K562 (cell line): ENCODE measurements around the gene SPTY2D1. TPM values are rescaled to one million over a fixed set of nuclear protein-coding genes. Genes with fewer than 3 reads are reported as not detected.

Experiments
- ADNP ChIP-seq: fragments of 200-800 bp; sonication (Bioruptor generic); IDR thresholded peaks from 2 replicates; pipeline ENCODE4 v1.6.1; 2016; ENCODE audit warnings: missing genetic modification characterization, missing compliant biosample characterization
- ATF4 ChIP-seq: fragments of 450-650 bp; formaldehyde crosslinking; IDR thresholded peaks from 2 replicates; pipeline ENCODE4 v1.4.0; 2022; ENCODE audit warnings: mild to moderate bottlenecking, moderate library complexity
- CGGBP1 ChIP-seq: fragments of 250-450 bp; sonication (Bioruptor Pico); IDR thresholded peaks from 2 replicates; pipeline ENCODE4 v1.9.0; 2021; ENCODE audit warnings: mild to moderate bottlenecking
- CXXC5 ChIP-seq: fragments of 250-450 bp; sonication (Bioruptor Pico); IDR thresholded peaks from 2 replicates; pipeline ENCODE4 v1.8.0; 2022; ENCODE audit warnings: inconsistent platforms, mild to moderate bottlenecking, moderate library complexity
- E2F3 ChIP-seq: fragments of 250-450 bp; sonication (Bioruptor Pico); IDR thresholded peaks from 2 replicates; pipeline ENCODE4 v1.4.0; 2020; ENCODE audit warnings: mild to moderate bottlenecking
- ETV5 ChIP-seq: sonication (generic); formaldehyde crosslinking; IDR thresholded peaks from 2 replicates; pipeline ENCODE4 v1.4.0; 2020; ENCODE audit warnings: low read depth, mild to moderate bottlenecking, missing genetic modification reagents
- FOXA3 ChIP-seq, 2 experiments: fragments of 450-650 bp in 1 of 2; sonication (generic) in 1 of 2; formaldehyde crosslinking; IDR thresholded peaks in 1 of 2; conservative IDR thresholded peaks in 1 of 2; 2 replicates each; pipeline versions ENCODE4 v1.4.0 to v1.8.0; 2020 to 2022; ENCODE audit warnings: mild to moderate bottlenecking in 2 of 2, missing genetic modification reagents in 1 of 2
- HMBOX1 ChIP-seq: sonication (generic); IDR thresholded peaks from 2 replicates; pipeline ENCODE4 v1.6.1; 2016
- JUND ChIP-seq, 2 experiments: IDR thresholded peaks; 2 replicates in 1 of 2; 3 replicates in 1 of 2; pipeline ENCODE4 v1.6.1; 2011; ENCODE audit warnings: borderline replicate concordance in 2 of 2, low read depth in 2 of 2, low read length in 2 of 2, improper control_type of control experiment in 1 of 2, missing biosample characterization in 1 of 2, missing genetic modification characterization in 1 of 2, missing genetic modification reagents in 1 of 2
- KAT7 ChIP-seq: sonication (generic); formaldehyde crosslinking; IDR thresholded peaks from 2 replicates; pipeline ENCODE4 v1.8.0; 2022; ENCODE audit warnings: missing genetic modification reagents, mild to moderate bottlenecking, borderline replicate concordance
- POU5F1 ChIP-seq: fragments of 150-350 bp; IDR thresholded peaks from 2 replicates; pipeline ENCODE4 v1.6.1; 2014; ENCODE audit warnings: borderline replicate concordance, low read length, low read depth, mild to moderate bottlenecking; ENCODE audit not compliant: partially characterized antibody
- SMARCA4 ChIP-seq: fragments of 450-650 bp; IDR thresholded peaks from 2 replicates; pipeline ENCODE4 v1.6.1; 2016
- SMARCC2 ChIP-seq: fragments of 450-650 bp; IDR thresholded peaks from 2 replicates; pipeline ENCODE4 v1.6.1; 2017; ENCODE audit warnings: antibody characterized with exemption, moderate library complexity, mild to moderate bottlenecking, low read depth
- STAT5A ChIP-seq: IDR thresholded peaks from 2 replicates; pipeline ENCODE4 v1.6.1; 2012; ENCODE audit warnings: low read length, inconsistent platforms, borderline replicate concordance
- TAF9B ChIP-seq: fragments of 450-650 bp; IDR thresholded peaks from 2 replicates; pipeline ENCODE4 v1.6.1; 2018; ENCODE audit warnings: mild to moderate bottlenecking; ENCODE audit not compliant: partially characterized antibody
- ZNF780A ChIP-seq: fragments of 250-450 bp; sonication (Bioruptor Pico); IDR thresholded peaks from 2 replicates; pipeline ENCODE4 v1.5.0; 2021; ENCODE audit warnings: mild to moderate bottlenecking
- polyA plus RNA-seq, 8 experiments: library from polyadenylated mRNA; depleted of rRNA in 4 of 8; stranded (reverse) in 5 of 8; unstranded in 3 of 8; fragments of >200 nt; fragmentation: Nextera tagmentation in 2 of 8; fragmentation: Illumina TruSeq in 1 of 8; extraction: Ambion mirVana in 2 of 8; extraction: Trizol in 1 of 8; gene quantifications; 2 replicates each; pipeline versions ENCODE4 v1.2.1 to v1.2.3, GENCODE V29; 2011 to 2014; ENCODE audit warnings: inconsistent platforms in 1 of 8, missing spikeins in 1 of 8
- total RNA-seq, 7 experiments: library from RNA; depleted of rRNA in 6 of 7; stranded (reverse); fragments of >200 nt in 6 of 7; fragmentation: Illumina TruSeq in 2 of 7; extraction: Trizol in 2 of 7; gene quantifications; 2 replicates each; pipeline versions ENCODE4 v1.2.1 to v1.2.3, GENCODE V29; 2011 to 2021; ENCODE audit warnings: low replicate concordance in 1 of 7
- TF ChIP-seq, protein P1 (sequence below): fragments of 150-350 bp; conservative IDR thresholded peaks from 2 replicates; pipeline ENCODE4 v1.6.1; 2014; ENCODE audit warnings: low read length
- TF ChIP-seq, protein P2 (sequence below): fragments of 250-450 bp; sonication (Bioruptor Pico); IDR thresholded peaks from 2 replicates; pipeline ENCODE4 v1.8.0; 2021; ENCODE audit warnings: moderate library complexity, mild to moderate bottlenecking, inconsistent platforms
- TF ChIP-seq, protein P3 (sequence below), 3 experiments: IDR thresholded peaks in 2 of 3; conservative IDR thresholded peaks in 1 of 3; 2 replicates each; pipeline ENCODE4 v1.5.1; 2011 to 2012; ENCODE audit warnings: low read length in 3 of 3, mild to moderate bottlenecking in 3 of 3, control low read depth in 2 of 3, improper control_type of control experiment in 1 of 3, inconsistent platforms in 1 of 3, low read depth in 1 of 3, mixed read lengths in 1 of 3, moderate library complexity in 1 of 3; ENCODE audit not compliant: insufficient read depth in 2 of 3

Gene SPTY2D1
- total and polyA plus RNA-seq, 9 of the 15 experiments (the other 6 are each of a cell fraction or from before 2014, with no cell fraction given), result 3.2 to 32.1 (median 12.9) TPM

DNA sequence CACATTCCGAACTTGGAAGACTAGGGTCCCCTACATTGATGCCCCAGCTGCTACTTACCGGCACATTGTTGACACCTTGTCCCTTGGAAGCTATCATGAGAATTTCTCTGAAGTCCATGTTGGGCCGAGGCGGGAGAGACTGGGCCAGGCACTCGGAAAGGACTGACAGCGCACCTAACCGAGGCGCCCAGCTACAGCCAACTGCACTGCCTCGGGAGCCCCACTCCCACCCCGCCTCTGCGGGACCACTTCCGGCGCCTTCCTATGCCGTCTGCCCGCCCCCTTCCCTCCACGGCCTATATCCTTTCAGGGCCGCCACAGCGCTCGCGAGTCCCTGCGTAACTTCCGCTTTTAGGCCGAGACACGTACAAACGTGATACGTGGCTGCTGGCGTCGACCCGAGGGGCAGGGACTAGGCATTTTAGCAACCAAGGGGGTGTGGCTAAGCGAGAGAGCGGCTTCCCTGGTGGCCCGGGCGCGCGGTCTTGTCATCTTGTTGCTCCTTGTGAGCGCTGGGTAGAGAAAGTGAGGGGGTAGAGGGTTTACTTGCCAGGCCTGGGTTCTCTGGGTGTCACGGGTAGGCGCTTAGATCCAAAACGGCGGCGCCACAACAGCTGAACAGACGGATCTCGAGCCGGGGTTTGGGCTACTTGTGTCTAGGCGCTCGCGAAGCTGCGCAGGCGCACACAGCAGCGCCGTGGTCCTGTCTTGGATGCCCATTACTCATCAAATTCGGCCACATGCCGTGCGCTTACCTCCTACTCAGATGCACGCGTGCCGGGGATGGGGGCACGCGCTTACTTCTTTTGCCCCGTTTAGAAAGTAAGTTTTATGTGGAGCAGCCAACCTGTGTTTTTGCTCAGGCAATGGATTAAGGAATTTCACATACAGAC is at the start of gene SPTY2D1 (continued):
- TF ChIP-seq, protein P1, sequence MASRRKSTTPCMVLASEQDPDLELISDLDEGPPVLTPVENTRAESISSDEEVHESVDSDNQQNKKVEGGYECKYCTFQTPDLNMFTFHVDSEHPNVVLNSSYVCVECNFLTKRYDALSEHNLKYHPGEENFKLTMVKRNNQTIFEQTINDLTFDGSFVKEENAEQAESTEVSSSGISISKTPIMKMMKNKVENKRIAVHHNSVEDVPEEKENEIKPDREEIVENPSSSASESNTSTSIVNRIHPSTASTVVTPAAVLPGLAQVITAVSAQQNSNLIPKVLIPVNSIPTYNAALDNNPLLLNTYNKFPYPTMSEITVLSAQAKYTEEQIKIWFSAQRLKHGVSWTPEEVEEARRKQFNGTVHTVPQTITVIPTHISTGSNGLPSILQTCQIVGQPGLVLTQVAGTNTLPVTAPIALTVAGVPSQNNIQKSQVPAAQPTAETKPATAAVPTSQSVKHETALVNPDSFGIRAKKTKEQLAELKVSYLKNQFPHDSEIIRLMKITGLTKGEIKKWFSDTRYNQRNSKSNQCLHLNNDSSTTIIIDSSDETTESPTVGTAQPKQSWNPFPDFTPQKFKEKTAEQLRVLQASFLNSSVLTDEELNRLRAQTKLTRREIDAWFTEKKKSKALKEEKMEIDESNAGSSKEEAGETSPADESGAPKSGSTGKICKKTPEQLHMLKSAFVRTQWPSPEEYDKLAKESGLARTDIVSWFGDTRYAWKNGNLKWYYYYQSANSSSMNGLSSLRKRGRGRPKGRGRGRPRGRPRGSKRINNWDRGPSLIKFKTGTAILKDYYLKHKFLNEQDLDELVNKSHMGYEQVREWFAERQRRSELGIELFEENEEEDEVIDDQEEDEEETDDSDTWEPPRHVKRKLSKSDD, result no peak
- 0 out of 4 replicates have a peak, but pooled peaks of 1 of the 2 experiments have one; percentile 21 for TF ChIP-seq FOXA3 (CRISPR knock-in tag; conservative IDR thresholded peaks at IDR 0.05 in 1 of 2, IDR thresholded peaks at IDR 0.05 in 1 of 2)
- peak; percentile 67 for TF ChIP-seq TAF9B
- no peak for TF ChIP-seq STAT5A
- no peak for TF ChIP-seq ZNF780A
- TF ChIP-seq SMARCA4, result no peak
- TF ChIP-seq ETV5 (CRISPR knock-in tag), result no peak
- TF ChIP-seq POU5F1, result no peak
- TF ChIP-seq ADNP, result no peak
- TF ChIP-seq CXXC5 (CRISPR knock-in tag), result peak; percentile 82
- TF ChIP-seq, protein P2, sequence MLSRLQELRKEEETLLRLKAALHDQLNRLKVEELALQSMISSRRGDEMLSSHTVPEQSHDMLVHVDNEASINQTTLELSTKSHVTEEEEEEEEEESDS, result no peak
- 0 out of 2 replicates have a peak, but pooled peaks have one; percentile 56 for TF ChIP-seq KAT7
- TF ChIP-seq CGGBP1 (CRISPR knock-in tag), result no peak
- TF ChIP-seq, protein P3, sequence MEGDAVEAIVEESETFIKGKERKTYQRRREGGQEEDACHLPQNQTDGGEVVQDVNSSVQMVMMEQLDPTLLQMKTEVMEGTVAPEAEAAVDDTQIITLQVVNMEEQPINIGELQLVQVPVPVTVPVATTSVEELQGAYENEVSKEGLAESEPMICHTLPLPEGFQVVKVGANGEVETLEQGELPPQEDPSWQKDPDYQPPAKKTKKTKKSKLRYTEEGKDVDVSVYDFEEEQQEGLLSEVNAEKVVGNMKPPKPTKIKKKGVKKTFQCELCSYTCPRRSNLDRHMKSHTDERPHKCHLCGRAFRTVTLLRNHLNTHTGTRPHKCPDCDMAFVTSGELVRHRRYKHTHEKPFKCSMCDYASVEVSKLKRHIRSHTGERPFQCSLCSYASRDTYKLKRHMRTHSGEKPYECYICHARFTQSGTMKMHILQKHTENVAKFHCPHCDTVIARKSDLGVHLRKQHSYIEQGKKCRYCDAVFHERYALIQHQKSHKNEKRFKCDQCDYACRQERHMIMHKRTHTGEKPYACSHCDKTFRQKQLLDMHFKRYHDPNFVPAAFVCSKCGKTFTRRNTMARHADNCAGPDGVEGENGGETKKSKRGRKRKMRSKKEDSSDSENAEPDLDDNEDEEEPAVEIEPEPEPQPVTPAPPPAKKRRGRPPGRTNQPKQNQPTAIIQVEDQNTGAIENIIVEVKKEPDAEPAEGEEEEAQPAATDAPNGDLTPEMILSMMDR (IDR thresholded peaks at IDR 0.05 in 2 of 3, conservative IDR thresholded peaks at IDR 0.05 in 1 of 3; ENCODE audit: insufficient read depth in 2 of 3, low read depth in 1 of 3, low read length in 3 of 3), result peak in 1 of 3 experiments; percentile 22; a peak in 1 of 6 replicates
- TF ChIP-seq ATF4 (CRISPR knock-in tag), result peak; percentile 42; the same call in 1 of the 2 replicates
- TF ChIP-seq E2F3 (CRISPR knock-in tag), result no peak
- TF ChIP-seq HMBOX1, result 0 out of 2 replicates have a peak, but pooled peaks have one; percentile 11
- TF ChIP-seq JUND (IDR thresholded peaks at IDR 0.05; ENCODE audit: borderline replicate concordance, low read depth, low read length), result peak; percentile 72
- TF ChIP-seq JUND (tag; IDR thresholded peaks at IDR 0.05; ENCODE audit: borderline replicate concordance, low read depth, low read length), result peak; percentile 59; the same call in 1 of the 3 replicates
- TF ChIP-seq SMARCC2, result peak; percentile 34; the same call in 1 of the 2 replicates
